SK-N-SH (cell line): ENCODE results near the gene TRPV6. TPM values are rescaled to one million over a fixed set of nuclear protein-coding genes. Genes with fewer than 3 reads are reported as not detected.

Experiments used
- CTCF ChIA-PET: fragments of 300-600, 350-600 bp; formaldehyde crosslinking; extraction: SDS; loops from one replicate; lab custom pipeline; 2021; lab: Yijun Ruan, JAX
- POLR2A ChIA-PET: fragments of 350-600 bp; sonication (Branson Sonifier 250); formaldehyde crosslinking; extraction: SDS; loops from one replicate; lab custom pipeline; 2020; ENCODE audit warnings: antibody characterized with exemption, inconsistent platforms; lab: Yijun Ruan, JAX
- DNase-seq: peaks from one replicate; pipeline ENCODE4 v3.0.0; 2012
- H2AFZ ChIP-seq: fragments of 200-600 bp; sonication (generic); 2 replicates; pipeline ENCODE4 v1.8.1; 2016; ENCODE audit warnings: antibody characterized with exemption, mild to moderate bottlenecking, low read depth
- H3F3A ChIP-seq: fragments of 200-600 bp; sonication (generic); replicated peaks from 2 replicates; pipeline ENCODE3; 2016; ENCODE audit warnings: antibody characterized with exemption, mild to moderate bottlenecking; ENCODE audit not compliant: insufficient read depth
- H3K27ac ChIP-seq, 2 experiments: fragments of 200-500 bp in 1 of 2; fragments of 200-600 bp in 1 of 2; sonication (Bioruptor generic) in 1 of 2; sonication (generic), shearing (Covaris generic) in 1 of 2; 2 replicates each; pipeline versions ENCODE4 v1.5.1 to v1.6.1; 2014 to 2016; ENCODE audit warnings: low read depth in 2 of 2, inconsistent platforms in 1 of 2, low read length in 1 of 2, mild to moderate bottlenecking in 1 of 2, mixed read lengths in 1 of 2
- H3K27me3 ChIP-seq: fragments of 200-600 bp; sonication (generic), shearing (Covaris generic); 2 replicates; pipeline ENCODE4 v1.6.1; 2016; ENCODE audit warnings: mixed run types; ENCODE audit not compliant: insufficient read depth
- H3K36me3 ChIP-seq, 2 experiments: fragments of 200-500 bp in 1 of 2; fragments of 200-600 bp in 1 of 2; sonication (Bioruptor generic) in 1 of 2; sonication (generic) in 1 of 2; replicated peaks in 1 of 2; 2 replicates each; pipeline versions ENCODE3 to v1.5.1; 2014 to 2016; ENCODE audit warnings: low read length in 1 of 2, mild to moderate bottlenecking in 1 of 2; ENCODE audit not compliant: insufficient read depth in 2 of 2, control insufficient read depth in 1 of 2
- H3K4me1 ChIP-seq, 2 experiments: fragments of 200-500 bp in 1 of 2; fragments of 200-600 bp in 1 of 2; sonication (Bioruptor generic) in 1 of 2; sonication (generic), shearing (Covaris generic) in 1 of 2; 2 replicates each; pipeline versions ENCODE4 v1.5.1 to v1.6.1; 2014 to 2016; ENCODE audit warnings: low read depth in 1 of 2, low read length in 1 of 2, mixed run types in 1 of 2; ENCODE audit not compliant: insufficient read depth in 2 of 2, control insufficient read depth in 1 of 2
- H3K4me2 ChIP-seq: fragments of 200-600 bp; sonication (generic), shearing (Covaris generic); 2 replicates; pipeline ENCODE4 v1.6.1; 2017; ENCODE audit warnings: mixed run types
- H3K4me3 ChIP-seq, 2 experiments: fragments of 200-500 bp in 1 of 2; fragments of 200-600 bp in 1 of 2; sonication (Bioruptor generic) in 1 of 2; sonication (generic), shearing (Covaris generic) in 1 of 2; 2 replicates each; pipeline versions ENCODE4 v1.5.1 to v1.8.1; 2014 to 2016; ENCODE audit warnings: low read depth in 2 of 2, inconsistent platforms in 1 of 2, low read length in 1 of 2, mild to moderate bottlenecking in 1 of 2, mixed read lengths in 1 of 2, moderate library complexity in 1 of 2
- H3K79me2 ChIP-seq: fragments of 200-600 bp; sonication (generic); 2 replicates; pipeline ENCODE4 v1.8.1; 2017; ENCODE audit warnings: mild to moderate bottlenecking; ENCODE audit not compliant: insufficient read depth
- H3K9ac ChIP-seq: fragments of 200-600 bp; sonication (generic); 2 replicates; pipeline ENCODE4 v1.6.1; 2017; ENCODE audit warnings: mixed run types
- H3K9me2 ChIP-seq: fragments of 200-600 bp; sonication (generic); 2 replicates; pipeline ENCODE4 v1.6.1; 2017; ENCODE audit warnings: mixed run types
- H3K9me3 ChIP-seq: fragments of 200-600 bp; sonication (generic); 2 replicates; pipeline ENCODE4 v1.6.1; 2017; ENCODE audit warnings: mixed run types, mild to moderate bottlenecking, moderate library complexity
- H4K20me1 ChIP-seq: fragments of 200-600 bp; sonication (generic); 2 replicates; pipeline ENCODE4 v1.6.1; 2017; ENCODE audit warnings: mild to moderate bottlenecking, mixed run types; ENCODE audit not compliant: insufficient read depth
- EZH2phosphoT487 ChIP-seq: fragments of 200-600 bp; sonication (generic); IDR thresholded peaks from 2 replicates; pipeline ENCODE4 v1.6.1; 2017; ENCODE audit warnings: low read depth, mixed run types, mild to moderate bottlenecking, antibody characterized with exemption, moderate library complexity, borderline replicate concordance
- FOXJ3 ChIP-seq: sonication (generic); formaldehyde crosslinking; IDR thresholded peaks from 2 replicates; pipeline ENCODE4 v1.5.1; 2020; ENCODE audit warnings: mild to moderate bottlenecking, missing genetic modification reagents
- FOXM1 ChIP-seq: IDR thresholded peaks from 2 replicates; pipeline ENCODE4 v1.4.0; 2012; ENCODE audit warnings: low read depth, mild to moderate bottlenecking
- JUND ChIP-seq: IDR thresholded peaks from 2 replicates; pipeline ENCODE4 v1.4.0; 2012
- MXI1 ChIP-seq: IDR thresholded peaks from 2 replicates; pipeline ENCODE4 v1.6.1; 2012; ENCODE audit warnings: mild to moderate bottlenecking, low read depth, low read length, improper control_type of control experiment
- NRF1 ChIP-seq: IDR thresholded peaks from 2 replicates; pipeline ENCODE4 v1.6.1; 2012; ENCODE audit warnings: low read depth, mild to moderate bottlenecking, low read length
- RAD21 ChIP-seq: IDR thresholded peaks from 2 replicates; pipeline ENCODE4 v1.6.1; 2012; ENCODE audit warnings: mild to moderate bottlenecking, low read length
- RFX5 ChIP-seq: IDR thresholded peaks from 2 replicates; pipeline ENCODE4 v1.6.1; 2012; ENCODE audit warnings: mild to moderate bottlenecking, improper control_type of control experiment, low read length
- SIN3A ChIP-seq: IDR thresholded peaks from 2 replicates; pipeline ENCODE4 v1.6.1; 2012; ENCODE audit warnings: low read depth, mild to moderate bottlenecking, low read length, moderate library complexity, borderline replicate concordance
- SMC3 ChIP-seq: IDR thresholded peaks from 2 replicates; pipeline ENCODE4 v1.6.1; 2012; ENCODE audit warnings: low read depth, low read length, improper control_type of control experiment
- YY1 ChIP-seq: IDR thresholded peaks from 2 replicates; pipeline ENCODE4 v1.4.0; 2012; ENCODE audit warnings: low read depth, mild to moderate bottlenecking
- WGBS: methylation state at CpG from one replicate; pipeline ENCODE4 v1.1.6; 2017; ENCODE audit warnings: low lambda C conversion rate; 5-methylcytosine and 5-hydroxymethylcytosine counted together
- polyA plus RNA-seq, 3 experiments: library from polyadenylated mRNA; depleted of rRNA; stranded (reverse); fragments of >200 nt; gene quantifications; 2 replicates each; pipeline ENCODE4 v1.2.3, GENCODE V29; 2012
- TF ChIP-seq, protein P1 (sequence below): fragments of 150-350 bp; IDR thresholded peaks from 2 replicates; pipeline ENCODE4 v1.6.1; 2016; ENCODE audit warnings: mild to moderate bottlenecking, low read depth, low read length
- TF ChIP-seq, protein P2 (sequence below): IDR thresholded peaks from 2 replicates; pipeline ENCODE4; 2012
- TF ChIP-seq, protein P3 (sequence below): IDR thresholded peaks from 2 replicates; pipeline ENCODE4 v1.6.1; 2012; ENCODE audit warnings: mild to moderate bottlenecking, low read depth, low read length, moderate library complexity
- TF ChIP-seq, protein P4 (sequence below): IDR thresholded peaks from 2 replicates; pipeline ENCODE4 v1.4.0; 2012; ENCODE audit warnings: low read depth
- TF ChIP-seq, protein P5 (sequence below): IDR thresholded peaks from 2 replicates; pipeline ENCODE4 v1.4.0; 2012; ENCODE audit warnings: low read depth, borderline replicate concordance

TRPV6 gene
- polyA plus RNA-seq, 1 of the 3 experiments (the other 2 are of a cell fraction) = not detected

DNA sequence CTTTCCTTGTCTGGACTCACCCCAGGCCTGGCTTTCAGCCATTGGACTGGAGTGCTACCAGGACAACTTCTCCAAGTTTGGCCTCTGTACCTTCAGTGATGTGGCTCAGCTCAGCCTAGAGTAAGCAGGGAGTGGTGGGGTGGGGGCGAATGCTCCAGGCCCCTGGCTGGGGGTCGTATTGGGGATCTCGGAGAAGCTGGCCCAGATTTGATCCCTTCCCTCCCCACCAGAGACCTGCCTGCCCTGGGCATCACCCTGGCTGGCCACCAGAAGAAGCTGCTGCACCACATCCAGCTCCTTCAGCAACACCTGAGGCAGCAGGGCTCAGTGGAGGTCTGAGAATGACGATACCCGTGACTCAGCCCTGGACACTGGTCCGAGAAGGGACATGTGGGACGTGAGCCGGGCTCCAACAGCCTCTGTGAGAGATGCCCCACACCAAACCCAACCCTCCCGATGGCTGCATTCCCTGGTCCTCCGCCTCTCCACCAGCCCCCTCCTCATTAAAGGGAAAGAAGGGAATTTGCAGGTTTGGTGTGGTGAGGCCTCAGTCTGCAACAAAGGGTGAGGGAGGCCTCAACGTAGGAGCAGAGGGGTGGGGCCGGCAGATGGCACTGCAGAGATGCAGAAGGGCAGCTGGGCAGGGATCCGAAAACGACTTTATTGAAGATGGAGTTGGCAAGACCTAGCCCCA, 14.8 kb downstream of the TRPV6 start:
- no peaks in the 10 kb centered on the region for H3K9me2 ChIP-seq
- H3K36me3 ChIP-seq = no peaks in the 10 kb centered on the region
- H3K9me3 ChIP-seq = no peaks in the 10 kb centered on the region
- no peak overlapping the region for H3K4me3 ChIP-seq
- H3K79me2 ChIP-seq = no peaks in the 10 kb centered on the region
- H3K9ac ChIP-seq = no peak overlapping the region
- CTCF ChIA-PET = interaction anchor here (0.5 to 12.2 kb wide), 9 partner anchors 8 to 1851 kb away, joined by 3 to 154 read pairs (median 3); partner anchors contain the start of gene EPHB6
- H3K4me1 ChIP-seq = no peaks in the 10 kb centered on the region
- H4K20me1 ChIP-seq = no peaks in the 10 kb centered on the region
- TF ChIP-seq FOXM1 = no peak
- POLR2A ChIA-PET = no interaction called here
- H3K4me2 ChIP-seq = no peak overlapping the region
- DNase-seq = no peak
- WGBS = 53% methylated on average over 13 of the region's 14 CpGs
- H3K27me3 ChIP-seq = 0 out of 2 replicates have a peak, but pooled peaks cover 12% of the 10 kb centered on the region
- H3F3A ChIP-seq = no peaks in the 10 kb centered on the region
- no peak overlapping the region for H3K27ac ChIP-seq
- no peak overlapping the region for H2AFZ ChIP-seq

DNA sequence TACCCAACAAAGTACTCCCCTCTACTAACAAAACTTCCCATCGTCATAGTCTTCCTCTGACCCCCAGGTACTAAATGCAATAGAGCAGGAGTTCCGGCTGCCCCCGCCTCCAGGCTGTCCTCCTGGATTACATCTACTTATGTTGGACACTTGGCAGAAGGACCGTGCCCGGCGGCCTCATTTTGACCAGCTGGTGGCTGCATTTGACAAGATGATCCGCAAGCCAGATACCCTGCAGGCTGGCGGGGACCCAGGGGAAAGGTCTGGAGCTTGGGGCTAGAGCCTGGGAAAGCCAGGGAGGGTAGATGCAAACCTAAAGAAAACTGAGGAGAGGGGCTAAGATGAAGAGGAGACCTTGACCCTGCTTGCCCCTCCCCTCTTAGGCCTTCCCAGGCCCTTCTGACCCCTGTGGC, 15.4 kb downstream of the TRPV6 start:
- Histone ChIP-seq H3K79me2 (no peaks in the 10 kb centered on the region), H3K4me3 (no peak overlapping the region), H3K27me3 (0 out of 2 replicates have a peak, but pooled peaks cover 11% of the 10 kb centered on the region), H3K27ac (no peak overlapping the region), H3K9me3 (no peaks in the 10 kb centered on the region), H4K20me1 (no peaks in the 10 kb centered on the region), H2AFZ (no peak overlapping the region), H3K9ac (no peak overlapping the region), H3K4me2 (no peak overlapping the region), H3K4me1 (no peaks in the 10 kb centered on the region), H3K36me3 (no peaks in the 10 kb centered on the region), H3K9me2 (no peaks in the 10 kb centered on the region), H3F3A (no peaks in the 10 kb centered on the region)
- ChIA-PET POLR2A (no interaction called here), CTCF (interaction anchor here (0.9 to 12.2 kb wide), 7 partner anchors 9 to 355 kb away, joined by 3 to 154 read pairs (median 5); partner anchors contain the start of gene EPHB6)
- 48% methylated on average over 8 of the region's 8 CpGs for WGBS
- DNase-seq = no peak
- TF ChIP-seq RFX5 = no peak
- no peak for TF ChIP-seq RAD21
- TF ChIP-seq YY1 = no peak
- TF ChIP-seq FOXM1 = no peak
- no peak for TF ChIP-seq FOXJ3 (CRISPR knock-in tag)
- no peak for TF ChIP-seq EZH2phosphoT487
- no peak for TF ChIP-seq SIN3A
- TF ChIP-seq, protein P1, sequence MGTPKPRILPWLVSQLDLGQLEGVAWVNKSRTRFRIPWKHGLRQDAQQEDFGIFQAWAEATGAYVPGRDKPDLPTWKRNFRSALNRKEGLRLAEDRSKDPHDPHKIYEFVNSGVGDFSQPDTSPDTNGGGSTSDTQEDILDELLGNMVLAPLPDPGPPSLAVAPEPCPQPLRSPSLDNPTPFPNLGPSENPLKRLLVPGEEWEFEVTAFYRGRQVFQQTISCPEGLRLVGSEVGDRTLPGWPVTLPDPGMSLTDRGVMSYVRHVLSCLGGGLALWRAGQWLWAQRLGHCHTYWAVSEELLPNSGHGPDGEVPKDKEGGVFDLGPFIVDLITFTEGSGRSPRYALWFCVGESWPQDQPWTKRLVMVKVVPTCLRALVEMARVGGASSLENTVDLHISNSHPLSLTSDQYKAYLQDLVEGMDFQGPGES = no peak
- TF ChIP-seq SMC3 = no peak
- TF ChIP-seq, protein P2, sequence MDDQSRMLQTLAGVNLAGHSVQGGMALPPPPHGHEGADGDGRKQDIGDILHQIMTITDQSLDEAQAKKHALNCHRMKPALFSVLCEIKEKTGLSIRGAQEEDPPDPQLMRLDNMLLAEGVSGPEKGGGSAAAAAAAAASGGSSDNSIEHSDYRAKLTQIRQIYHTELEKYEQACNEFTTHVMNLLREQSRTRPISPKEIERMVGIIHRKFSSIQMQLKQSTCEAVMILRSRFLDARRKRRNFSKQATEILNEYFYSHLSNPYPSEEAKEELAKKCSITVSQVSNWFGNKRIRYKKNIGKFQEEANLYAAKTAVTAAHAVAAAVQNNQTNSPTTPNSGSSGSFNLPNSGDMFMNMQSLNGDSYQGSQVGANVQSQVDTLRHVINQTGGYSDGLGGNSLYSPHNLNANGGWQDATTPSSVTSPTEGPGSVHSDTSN = no peak
- TF ChIP-seq, protein P3, sequence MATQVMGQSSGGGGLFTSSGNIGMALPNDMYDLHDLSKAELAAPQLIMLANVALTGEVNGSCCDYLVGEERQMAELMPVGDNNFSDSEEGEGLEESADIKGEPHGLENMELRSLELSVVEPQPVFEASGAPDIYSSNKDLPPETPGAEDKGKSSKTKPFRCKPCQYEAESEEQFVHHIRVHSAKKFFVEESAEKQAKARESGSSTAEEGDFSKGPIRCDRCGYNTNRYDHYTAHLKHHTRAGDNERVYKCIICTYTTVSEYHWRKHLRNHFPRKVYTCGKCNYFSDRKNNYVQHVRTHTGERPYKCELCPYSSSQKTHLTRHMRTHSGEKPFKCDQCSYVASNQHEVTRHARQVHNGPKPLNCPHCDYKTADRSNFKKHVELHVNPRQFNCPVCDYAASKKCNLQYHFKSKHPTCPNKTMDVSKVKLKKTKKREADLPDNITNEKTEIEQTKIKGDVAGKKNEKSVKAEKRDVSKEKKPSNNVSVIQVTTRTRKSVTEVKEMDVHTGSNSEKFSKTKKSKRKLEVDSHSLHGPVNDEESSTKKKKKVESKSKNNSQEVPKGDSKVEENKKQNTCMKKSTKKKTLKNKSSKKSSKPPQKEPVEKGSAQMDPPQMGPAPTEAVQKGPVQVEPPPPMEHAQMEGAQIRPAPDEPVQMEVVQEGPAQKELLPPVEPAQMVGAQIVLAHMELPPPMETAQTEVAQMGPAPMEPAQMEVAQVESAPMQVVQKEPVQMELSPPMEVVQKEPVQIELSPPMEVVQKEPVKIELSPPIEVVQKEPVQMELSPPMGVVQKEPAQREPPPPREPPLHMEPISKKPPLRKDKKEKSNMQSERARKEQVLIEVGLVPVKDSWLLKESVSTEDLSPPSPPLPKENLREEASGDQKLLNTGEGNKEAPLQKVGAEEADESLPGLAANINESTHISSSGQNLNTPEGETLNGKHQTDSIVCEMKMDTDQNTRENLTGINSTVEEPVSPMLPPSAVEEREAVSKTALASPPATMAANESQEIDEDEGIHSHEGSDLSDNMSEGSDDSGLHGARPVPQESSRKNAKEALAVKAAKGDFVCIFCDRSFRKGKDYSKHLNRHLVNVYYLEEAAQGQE = no peak
- TF ChIP-seq MXI1 = no peak
- TF ChIP-seq JUND = no peak
- TF ChIP-seq NRF1 = no peak
- TF ChIP-seq, protein P4, sequence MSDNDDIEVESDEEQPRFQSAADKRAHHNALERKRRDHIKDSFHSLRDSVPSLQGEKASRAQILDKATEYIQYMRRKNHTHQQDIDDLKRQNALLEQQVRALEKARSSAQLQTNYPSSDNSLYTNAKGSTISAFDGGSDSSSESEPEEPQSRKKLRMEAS = no peak
- TF ChIP-seq, protein P5, sequence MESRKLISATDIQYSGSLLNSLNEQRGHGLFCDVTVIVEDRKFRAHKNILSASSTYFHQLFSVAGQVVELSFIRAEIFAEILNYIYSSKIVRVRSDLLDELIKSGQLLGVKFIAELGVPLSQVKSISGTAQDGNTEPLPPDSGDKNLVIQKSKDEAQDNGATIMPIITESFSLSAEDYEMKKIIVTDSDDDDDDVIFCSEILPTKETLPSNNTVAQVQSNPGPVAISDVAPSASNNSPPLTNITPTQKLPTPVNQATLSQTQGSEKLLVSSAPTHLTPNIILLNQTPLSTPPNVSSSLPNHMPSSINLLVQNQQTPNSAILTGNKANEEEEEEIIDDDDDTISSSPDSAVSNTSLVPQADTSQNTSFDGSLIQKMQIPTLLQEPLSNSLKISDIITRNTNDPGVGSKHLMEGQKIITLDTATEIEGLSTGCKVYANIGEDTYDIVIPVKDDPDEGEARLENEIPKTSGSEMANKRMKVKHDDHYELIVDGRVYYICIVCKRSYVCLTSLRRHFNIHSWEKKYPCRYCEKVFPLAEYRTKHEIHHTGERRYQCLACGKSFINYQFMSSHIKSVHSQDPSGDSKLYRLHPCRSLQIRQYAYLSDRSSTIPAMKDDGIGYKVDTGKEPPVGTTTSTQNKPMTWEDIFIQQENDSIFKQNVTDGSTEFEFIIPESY = no peak
